AG08395 (cell line): ENCODE measurements around the gene ADH1A.
"Not testable (repeated sequence)": the region's sequence is repeated elsewhere in the genome, so short reads cannot be mapped to it uniquely, and the experiment has no call there.

ENCODE experiments used
- DNase-seq: peaks from one replicate; pipeline ENCODE4 v3.0.0; 2012; ENCODE audit warnings: mixed read lengths, low spot score

Gene ADH1A

DNA sequence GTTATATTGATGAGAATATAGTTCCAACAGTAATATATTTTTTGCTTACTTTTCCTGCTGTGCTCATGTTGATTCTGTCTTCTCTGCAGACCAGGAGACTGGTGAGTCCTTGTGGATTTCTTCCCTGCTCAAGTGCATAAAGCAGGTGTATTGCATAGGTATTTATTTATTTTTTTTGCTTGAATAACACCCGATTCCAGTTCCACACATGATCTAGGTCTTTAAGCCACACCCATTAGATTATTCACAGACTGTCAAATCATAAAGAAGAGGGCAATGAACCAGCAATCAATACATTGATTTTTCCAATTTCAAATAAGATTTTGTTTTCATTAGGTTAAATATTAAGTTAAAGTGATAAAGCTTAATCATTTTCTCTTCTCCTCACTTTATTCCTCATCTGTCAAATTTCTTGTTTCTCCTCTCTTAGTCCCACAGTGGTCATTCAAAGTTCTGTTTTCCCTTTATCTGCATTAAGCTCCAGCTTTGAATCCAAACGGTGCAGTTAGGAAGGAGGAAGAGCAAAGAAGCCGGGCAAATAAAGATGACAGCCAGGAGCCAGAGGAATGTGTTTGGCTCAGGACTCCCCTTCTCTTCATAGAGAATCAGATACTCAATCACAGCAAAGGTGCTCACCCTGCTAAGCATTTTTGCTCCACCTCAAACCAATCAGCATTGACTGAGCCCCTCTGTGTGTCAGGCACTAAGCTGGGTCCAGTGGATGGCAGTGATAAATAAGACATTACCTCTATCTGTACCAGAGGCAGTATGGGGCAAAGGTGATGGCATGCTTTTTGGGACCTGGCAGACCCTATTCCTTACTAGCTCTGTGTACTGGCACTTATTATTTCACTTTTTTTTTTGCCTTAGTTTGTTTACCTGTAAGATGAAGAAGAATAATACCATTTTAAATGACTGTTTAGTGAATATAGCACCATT, at the start of gene ADH1A:
ADH1A (minus strand) TSS at position 138 of the 939 bp plus-strand sequence; CDS start at position 67, 71 bp downstream.
- DNase-seq: no peak

DNA sequence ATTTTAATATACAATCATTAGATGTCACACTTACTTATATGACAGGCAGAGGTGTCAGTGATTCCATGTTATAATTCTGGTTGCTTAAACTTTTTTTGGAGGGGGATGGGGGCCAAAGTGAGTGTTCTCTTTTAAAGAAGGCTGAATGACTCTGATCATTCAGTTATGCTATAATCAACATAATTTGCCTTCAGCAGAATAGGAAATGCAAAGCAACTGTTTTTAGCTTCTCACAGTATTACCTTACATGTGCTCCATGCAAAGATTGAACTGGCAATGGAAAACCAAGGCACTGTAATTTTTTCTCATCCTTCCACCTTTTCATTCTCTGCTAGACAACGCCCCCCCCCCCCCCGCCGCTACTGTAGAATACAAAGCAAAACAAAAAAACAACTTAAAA, 48.4 kb upstream of the ADH1A start:
- DNase-seq: no peak

DNA sequence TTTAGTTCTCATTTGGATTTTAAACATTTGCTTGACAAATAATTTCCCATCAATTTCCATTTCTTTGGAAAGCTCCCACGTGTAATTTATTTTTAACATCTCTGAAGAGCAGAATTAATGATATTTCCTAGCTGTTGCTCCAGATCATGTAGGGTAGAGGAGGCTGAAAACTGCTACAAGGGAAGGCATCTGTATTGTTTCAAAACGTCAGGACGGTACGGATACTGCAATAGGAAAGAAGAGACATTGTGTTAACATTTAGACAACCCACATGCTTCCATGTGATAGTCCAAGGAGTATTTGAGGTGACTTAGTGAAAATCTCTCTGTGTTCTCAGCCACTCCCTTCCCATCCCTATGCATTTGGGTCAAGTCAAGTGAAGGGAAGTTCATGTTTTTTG, 45.8 kb upstream of the ADH1A start:
- DNase-seq: no peak

DNA sequence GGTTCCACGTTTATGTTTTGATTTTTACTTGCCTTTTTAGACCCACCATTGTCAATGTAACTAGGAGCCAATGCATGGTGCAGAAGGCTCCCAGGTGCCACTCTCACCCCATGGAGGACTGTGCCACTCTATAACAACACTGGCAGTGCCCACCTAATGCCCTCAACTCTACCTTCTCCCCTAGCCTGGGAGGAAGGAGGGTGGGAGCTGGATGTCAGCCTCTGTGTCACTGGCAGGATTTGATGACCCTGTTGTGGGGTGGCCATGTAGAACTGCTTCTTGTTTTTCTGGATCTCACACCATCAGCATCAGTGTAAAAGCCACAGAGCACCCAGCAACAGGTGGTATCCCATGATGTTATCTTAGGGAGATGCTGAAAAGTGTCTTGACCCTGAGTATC, 44.1 kb upstream of the ADH1A start:
- DNase-seq: no peak

DNA sequence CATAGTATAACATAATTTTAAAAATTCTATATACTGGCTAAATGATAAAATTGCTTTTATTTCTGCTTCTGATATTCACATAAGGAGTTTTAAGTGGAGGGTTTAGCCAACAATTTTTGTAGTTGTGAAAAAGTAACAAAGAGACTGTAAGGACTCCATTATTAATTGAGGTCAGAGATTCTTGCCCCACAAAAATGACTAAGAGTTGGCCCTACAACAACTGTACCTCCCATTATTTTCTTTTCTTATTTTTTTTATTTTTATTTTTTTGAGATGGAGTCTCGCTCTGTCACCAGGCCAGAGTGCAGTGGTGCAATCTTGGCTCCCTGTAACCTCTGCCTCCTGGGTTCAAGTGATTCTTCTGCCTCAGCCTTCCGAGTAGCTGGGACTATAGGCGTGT, 39.9 kb upstream of the ADH1A start:
- DNase-seq: no peak

DNA sequence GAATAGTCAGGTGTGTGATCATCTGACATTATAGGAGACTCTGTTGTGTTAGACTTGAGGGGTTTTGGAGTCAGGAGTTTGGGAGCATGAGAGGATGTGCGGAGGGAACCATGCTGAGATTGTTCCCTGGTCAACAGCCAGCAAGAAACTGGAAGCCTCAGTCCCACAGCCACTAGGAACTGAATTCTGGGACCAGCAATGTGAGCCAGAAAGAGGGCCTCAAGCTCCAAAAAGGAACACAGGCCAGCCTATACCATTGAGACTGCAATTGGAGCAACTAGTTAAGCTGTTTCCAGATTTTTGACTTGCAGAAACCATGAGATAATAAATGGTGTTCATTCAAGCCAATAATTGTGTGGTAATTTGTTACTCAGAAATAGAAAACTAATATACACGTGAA, 39.1 kb upstream of the ADH1A start:
- DNase-seq: no peak

DNA sequence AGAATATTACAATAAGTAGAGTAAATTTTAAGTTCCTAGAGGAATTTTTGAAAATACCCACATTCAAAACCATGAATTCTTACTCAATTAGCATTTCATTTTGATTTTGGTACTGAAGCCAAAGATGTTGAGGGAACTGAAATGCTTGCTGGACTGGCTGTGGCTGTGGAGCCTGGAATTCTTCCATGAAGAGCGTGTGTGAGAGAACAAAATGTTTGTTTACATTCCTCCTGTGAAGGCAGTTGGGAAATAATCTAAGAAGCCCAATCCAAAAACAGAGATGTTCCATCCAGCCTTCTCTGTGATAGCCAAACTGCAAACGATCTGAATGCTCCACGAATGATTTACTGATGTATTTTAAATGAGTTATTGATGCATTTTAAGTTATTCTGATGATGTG, 34.2 kb upstream of the ADH1A start:
- DNase-seq: peak; percentile 91

DNA sequence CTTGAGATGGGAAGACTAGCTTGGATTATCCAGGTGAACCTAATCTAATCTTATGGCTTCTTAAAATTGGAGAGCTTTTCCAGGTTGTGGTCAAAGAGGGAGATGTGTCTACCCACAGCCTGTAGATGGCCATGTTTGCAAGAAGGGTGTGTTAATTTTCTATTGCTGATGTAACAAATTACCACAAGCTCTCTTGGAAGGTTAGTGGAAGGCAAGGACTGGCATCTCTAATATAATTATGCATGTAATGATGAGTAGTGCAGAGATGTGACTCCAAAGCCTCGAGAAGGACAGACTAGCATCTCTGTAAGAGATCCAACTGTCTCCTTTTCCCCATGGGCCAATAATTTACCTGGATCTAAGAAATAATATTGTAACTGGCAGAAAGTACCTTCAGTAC, 33.6 kb upstream of the ADH1A start:
- DNase-seq: no peak

DNA sequence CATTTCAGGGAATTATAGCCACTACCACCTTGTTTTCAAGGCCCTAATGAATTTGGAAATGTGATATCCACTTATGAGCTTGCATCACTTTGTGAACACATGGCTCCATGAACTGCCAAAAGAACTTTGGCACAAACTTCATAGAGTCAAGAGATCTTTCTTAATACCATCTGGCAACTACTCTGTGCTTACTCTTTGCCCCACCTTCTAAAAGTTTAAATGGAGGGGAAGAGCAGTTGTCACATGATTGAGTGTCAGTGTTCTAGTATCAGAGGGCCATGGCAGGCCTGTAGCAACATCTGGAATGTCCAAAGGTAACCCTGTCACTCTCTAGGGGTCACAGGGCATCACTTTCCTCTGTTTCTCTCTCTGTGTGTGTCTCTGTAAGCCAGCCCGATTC, 33.0 kb upstream of the ADH1A start:
- DNase-seq: peak; percentile 25

DNA sequence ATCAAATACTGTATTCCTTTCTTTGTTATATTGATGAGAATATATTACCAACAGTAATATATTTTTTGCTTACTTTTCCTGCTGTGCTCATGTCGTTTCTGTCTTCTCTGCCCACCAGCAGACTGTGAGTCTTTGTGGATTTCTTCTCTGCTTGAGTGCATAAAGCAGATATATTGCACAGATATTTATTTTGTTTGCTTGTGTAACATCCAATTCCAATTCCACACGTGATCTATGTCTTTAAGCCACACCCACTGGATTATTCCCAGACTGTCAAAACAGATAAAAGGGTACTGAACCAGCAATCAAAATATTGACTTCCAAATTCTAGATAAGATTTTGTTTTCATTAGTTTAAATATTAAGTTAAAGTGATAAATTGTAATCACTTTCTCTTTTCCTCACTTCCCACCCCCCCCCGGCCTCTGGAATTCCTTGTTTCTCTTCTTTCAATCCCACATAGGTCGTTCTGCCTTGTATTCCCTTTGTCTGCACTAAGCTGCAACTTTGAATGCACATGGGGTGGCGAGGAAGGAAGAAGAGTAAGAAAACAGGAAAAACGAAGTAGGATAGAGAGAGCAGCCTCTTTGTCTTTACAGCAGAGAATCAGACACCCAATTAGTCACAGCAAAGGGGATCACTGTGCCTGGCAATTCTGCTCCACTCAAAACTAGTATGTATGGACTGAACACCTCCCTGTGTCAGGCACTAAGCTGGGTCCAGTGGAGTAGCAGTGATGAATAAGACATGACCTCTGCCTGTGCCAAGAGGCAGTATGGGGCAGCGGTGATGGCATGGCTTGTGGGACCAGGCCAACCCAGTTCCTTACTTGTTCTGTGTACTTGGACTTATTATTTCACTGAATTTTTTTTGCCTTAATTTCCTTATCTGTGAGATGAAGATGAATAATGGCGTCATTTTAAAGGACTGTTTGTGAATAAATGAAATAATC, 30.7 kb upstream of the ADH1A start, which contains the start of gene ADH1B:
ADH1B (minus strand) TSS at position 161 of the 951 bp plus-strand sequence; CDS start at position 91, 70 bp downstream.
- DNase-seq: no peak

DNA sequence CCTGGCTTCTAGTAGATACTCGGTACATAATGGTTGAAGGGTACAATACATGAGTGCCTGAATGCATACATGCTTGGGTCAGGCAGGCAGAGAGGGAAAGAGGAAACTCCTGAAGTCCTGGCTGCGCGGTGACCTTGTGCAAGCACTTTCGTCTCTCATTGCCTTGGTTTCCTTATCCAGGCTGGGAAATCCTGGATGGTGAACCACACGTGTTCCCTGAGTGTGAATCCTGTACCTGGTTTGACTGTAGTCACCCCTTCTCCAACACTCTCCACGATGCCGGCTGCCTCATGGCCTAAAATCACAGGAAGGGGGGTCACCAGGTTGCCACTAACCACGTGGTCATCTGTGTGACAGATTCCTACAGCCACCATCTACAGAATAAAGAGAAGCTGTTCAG, 27.0 kb upstream of the ADH1A start:
- not testable (repeated sequence) for DNase-seq

DNA sequence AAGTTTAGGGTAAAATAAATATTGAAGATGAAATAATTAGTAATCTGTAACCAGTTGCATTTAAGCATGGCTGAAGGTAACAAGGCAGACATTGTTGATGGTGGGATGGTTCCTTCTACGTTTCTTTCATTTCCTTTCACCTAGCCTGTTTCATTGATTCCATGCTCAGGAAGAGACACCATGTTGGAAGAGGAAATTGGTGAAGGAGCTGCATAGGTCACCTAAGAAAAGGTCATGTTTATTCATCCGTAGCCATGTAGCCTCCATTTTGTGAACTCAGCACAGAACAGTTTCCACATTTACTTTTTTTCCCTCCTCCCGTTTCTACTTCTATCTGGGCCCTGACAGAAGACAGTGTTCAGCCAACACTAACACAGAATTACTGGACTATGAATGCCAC, 26.6 kb upstream of the ADH1A start:
- DNase-seq: no peak

DNA sequence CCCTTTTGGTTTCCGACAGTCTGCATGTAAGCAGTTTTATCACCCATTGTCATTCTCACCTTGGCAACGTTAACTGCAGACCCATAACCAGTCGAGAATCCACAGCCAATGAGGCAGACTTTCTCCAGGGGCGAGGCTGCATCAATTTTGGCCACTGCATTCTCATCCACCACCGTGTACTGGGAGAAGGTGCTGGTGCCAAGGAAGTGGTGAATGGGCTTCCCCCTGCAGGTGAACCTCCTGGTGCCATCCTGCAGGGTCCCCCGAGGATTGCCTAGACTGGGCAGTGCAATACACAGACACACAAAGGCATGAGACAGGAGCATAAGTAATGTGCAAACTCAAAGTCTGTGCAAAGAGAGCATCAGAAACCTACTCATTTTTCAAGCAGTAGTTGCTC, 25.1 kb upstream of the ADH1A start:
- DNase-seq: no peak

DNA sequence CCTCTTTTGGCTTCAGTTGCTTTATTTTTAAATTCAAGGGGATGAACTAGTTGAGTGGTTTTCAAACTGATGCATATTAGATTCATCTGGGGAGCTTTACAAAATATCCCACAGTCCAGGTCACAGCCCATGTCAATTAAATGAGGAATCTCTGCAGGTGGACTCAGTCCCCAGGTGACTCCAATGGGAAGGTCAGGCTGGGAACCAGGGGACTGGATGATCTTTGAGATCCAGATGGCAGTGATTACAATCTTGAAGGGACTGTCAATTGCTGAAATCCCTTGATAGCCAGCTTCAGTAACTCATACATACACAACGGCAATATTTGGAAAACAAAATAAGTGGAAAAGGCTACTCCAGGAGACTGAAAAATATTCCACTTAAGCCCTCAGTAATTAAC, 23.4 kb upstream of the ADH1A start:
- DNase-seq: no peak

DNA sequence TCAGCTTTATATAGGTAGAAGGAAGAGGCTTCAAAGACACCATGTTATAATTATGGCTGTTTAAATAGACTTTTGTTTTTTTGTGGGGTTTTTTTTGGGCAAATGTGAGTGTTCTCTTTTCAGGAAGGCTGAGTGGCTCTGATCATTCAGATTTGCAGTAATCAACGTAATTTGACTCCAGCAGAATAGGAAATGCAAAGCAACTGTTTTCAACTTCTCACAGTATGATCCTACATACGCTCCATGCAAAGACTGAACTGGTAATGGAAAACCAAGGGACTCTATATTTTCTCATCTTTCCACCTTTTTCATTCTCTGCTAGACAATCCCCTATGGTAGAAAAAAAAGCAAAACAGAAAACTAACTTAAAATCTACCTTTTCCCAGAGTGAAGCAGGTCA, 19.6 kb upstream of the ADH1A start:
- DNase-seq: no peak

DNA sequence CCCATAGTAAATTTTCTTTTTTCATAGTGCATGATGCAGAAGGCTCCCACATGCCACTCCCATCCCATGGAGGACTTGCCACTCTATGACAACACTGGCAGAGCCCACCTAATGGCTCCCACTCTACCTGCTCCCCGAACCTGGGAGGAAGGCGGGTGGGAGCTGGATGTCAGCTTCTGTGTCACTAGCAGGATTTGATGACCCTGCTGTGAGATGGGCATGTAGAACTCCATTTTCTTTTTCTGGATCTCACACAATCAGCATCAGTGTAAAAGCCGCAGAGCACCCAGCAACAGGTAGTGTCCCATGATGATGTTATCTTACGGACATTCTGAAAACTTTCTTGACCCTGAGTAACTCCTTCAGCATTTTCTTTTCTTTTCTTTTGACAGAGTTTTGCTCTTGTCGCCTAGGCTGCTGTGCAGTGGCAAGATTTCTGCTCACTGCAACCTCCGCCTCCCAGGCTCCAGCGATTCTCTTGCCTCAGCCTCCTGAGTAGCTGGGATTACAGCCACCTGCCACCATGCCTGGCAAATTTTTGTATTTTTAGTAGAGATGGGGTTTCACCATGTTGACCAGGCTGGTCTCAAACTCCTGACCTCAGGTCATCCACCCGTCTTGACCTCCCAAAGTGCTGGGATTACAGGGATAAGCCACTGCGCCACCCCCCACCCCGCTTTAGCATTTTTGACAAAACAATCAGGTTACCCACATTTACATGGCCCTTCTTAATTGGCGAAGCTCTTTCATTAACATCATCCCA, 15.0 kb upstream of the ADH1A start:
- DNase-seq: no peak

DNA sequence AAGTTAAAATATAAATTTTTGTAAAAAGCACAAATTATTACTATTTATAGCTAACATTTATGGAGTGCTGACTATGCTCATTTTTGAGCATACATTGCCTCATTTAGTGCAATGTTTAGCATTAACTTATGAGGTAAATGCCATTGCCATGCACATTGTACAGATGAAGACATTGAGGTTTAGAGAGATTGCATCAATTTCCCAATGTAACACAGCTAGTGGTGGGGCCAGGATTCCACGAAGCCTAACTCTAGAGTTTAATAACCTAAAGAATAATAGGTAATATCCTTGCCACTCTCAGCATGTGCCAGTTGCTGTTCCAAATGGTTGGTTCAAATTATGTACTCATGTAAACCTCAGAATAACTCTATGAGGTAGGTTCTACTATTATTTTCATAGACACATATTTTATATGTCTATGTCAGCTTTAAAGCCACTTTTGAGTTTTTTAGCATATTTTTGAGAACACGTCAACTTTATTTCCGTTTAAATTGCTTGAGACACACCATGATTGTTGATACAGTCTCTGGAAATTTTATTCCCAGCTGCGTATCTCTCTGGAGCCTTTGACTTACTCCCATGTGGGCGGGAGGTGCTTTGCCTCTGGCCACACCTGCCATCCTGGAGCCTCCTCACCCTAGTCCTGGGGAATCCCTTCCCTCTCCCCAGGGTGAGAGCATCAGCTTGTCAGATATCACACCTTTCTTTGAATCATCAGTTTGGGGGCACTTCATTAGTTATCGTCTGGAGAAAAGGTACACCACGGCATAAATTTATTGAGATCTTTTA, 10.8 kb upstream of the ADH1A start:
- DNase-seq: no peak

DNA sequence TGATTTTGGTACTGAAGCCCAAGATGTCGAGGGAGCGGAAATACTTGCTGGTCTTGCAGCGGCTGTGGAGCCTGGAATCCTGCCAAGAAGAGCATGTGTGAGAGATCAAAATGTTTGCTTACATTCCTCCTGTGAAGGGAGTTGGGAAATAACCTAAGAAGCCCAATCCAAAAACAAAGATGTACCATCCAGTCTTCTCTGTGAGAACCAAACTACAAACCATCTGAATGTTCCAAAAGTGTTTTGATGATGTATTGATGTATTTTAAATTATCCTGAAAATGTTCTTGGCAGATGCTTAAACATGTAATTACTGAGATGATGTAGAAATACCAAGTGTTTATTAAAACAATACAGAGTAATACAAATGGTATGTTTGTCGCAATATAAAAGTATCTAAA, 10.1 kb upstream of the ADH1A start:
- DNase-seq: peak; percentile 91

DNA sequence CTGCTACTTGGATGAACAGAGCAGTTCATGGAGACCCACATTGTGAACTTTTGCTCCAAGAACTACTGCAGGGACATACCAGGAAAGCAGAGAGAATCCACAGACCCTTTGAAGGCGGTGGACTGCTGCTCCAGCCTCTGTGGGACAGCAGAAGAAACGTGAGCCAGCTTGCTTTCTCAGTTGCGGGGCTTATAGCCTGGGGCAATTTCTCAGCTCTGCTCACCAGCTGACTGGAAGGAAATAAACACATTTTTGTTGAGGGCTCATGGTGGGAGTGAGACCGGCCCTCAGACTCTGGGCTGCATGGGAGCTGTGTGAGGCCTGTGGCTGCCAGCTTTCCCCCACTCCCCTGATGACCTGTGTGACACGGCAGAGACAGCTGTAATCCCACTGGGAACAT, 2.6 kb upstream of the ADH1A start:
- DNase-seq: no peak

DNA sequence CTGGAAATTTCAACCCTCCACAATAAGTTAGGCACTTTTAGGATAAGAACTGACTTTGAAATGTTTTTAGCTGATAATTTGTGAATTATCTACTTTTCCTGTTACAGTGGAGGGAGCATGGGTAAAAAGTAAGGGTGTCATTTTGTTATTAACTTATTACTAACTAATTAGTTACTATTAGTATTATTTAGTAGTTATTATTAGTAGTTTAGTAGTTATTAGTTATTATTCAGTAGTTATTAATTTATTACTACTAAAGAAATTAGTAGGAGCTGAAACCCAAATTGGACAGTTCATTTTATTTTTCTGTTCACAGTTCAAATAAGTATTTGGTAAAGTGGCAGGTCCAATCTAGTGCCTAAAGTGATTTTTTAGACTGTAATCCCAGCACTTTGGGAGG, 5.4 kb downstream of the ADH1A start:
- DNase-seq: no peak

DNA sequence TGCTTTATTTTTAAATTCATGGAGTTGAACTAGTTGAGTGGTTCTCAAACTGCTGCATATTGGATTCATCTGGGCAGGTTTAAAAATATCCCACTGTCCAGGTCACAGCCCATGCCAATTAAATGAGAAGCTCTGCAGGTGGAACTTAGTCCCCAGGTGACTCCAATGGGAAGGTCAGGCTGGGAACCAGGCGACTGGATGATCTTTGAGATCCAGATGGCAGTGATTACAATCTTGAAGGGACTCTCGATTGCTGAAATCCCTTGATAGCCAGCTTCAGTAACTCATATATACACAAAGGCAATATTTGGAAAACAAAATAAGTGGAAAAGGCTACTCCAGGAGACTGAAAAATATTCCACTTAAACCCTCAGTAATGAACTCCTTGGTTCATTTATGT, 8.1 kb downstream of the ADH1A start:
- DNase-seq: no peak
